ENCODE results near the gene LRRC4B. TPM values are rescaled to one million over a fixed set of nuclear protein-coding genes. Genes with fewer than 3 reads are reported as not detected.

The LRRC4B gene
- total and polyA plus RNA-seq, 2 of the 4 experiments (the other 2 are of a cell fraction): 0.03 TPM; not detected in 1

GRCh38 chr19:50505856-50506611 lies 62.2 kb downstream of the LRRC4B start:
- peaks cover 4% of the 10 kb centered on the region; the same call in 1 of the 2 replicates for H3K27me3 ChIP-seq (ENCODE audit: control insufficient read depth, insufficient read depth, low read length)
- DNase-seq (no peak), ATAC-seq (ENCODE audit: low read depth) (no peak)
- no TSS peak for BruUV-seq (replicated peaks)
- H2AFZ ChIP-seq (replicated peaks; ENCODE audit: low read length, poor library complexity): no peak overlapping the region
- no peak overlapping the region for H3K4me2 ChIP-seq (ENCODE audit: low read depth, low read length)
- H4K5ac ChIP-seq (ENCODE audit: low read depth, low read length): no peak overlapping the region
- H2BK15ac ChIP-seq (ENCODE audit: low read depth, low read length): no peak overlapping the region
- no peak for TF ChIP-seq NFE2L2 (IDR thresholded peaks at IDR 0.05; ENCODE audit: low read depth, low read length)
- H2AK9ac ChIP-seq (replicated peaks; ENCODE audit: low read depth, low read length, poor library complexity): no peak overlapping the region
- H2BK120ac ChIP-seq (ENCODE audit: low read depth, low read length): no peak overlapping the region
- no peaks in the 10 kb centered on the region for H4K20me1 ChIP-seq (ENCODE audit: insufficient read depth, low read length)
- ChIA-PET CTCF (no interaction called here), POLR2A (ENCODE audit: unreplicated experiment) (no interaction called here)
- H3K4me1 ChIP-seq (ENCODE audit: control insufficient read depth, insufficient read depth, low read length): peaks cover 3% of the 10 kb centered on the region
- no peak overlapping the region for H3K4me3 ChIP-seq (ENCODE audit: insufficient read depth, low read depth, low read length)
- no peaks in the 10 kb centered on the region for H3K9me3 ChIP-seq (ENCODE audit: control insufficient read depth, insufficient read depth, low read length)
- no peak overlapping the region for H3K56ac ChIP-seq (ENCODE audit: extremely low read depth, insufficient read depth, low read length)
- H3K4ac ChIP-seq (ENCODE audit: low read depth, low read length): no peak overlapping the region
- H3K9me1 ChIP-seq (ENCODE audit: insufficient read depth, low read length): no peaks in the 10 kb centered on the region
- peaks cover 5 to 10% of the 10 kb centered on the region in 2 experiments; a peak in 3 of 4 replicates for H3K79me1 ChIP-seq (ENCODE audit: low read depth in 1 of 2, low read length in 2 of 2)
- H4K8ac ChIP-seq (ENCODE audit: low read depth in 2 of 2, low read length in 2 of 2): no peak overlapping the region
- no peak overlapping the region for H3K18ac ChIP-seq (ENCODE audit: low read depth, low read length)
- no peak overlapping the region for H3K14ac ChIP-seq (replicated peaks; ENCODE audit: low read depth, low read length)
- 90% methylated on average over 9 of the region's 30 CpGs; no CpG with 5 or more reads in 1 of the 2 experiments for WGBS, 2 experiments (ENCODE audit: extremely low coverage in 2 of 2, insufficient read length in 1 of 2)
- H3K9ac ChIP-seq (ENCODE audit: low read depth, low read length): no peak overlapping the region
- no peak overlapping the region for H4K91ac ChIP-seq (ENCODE audit: insufficient read depth, low read depth, low read length)
- no peak overlapping the region for H2BK5ac ChIP-seq (ENCODE audit: low read depth, low read length, poor library complexity, severe bottlenecking)
- H2AK5ac ChIP-seq (ENCODE audit: low read depth, low read length): no peak overlapping the region
- dilution Hi-C loops (cut with HindIII; ENCODE audit: low sequenced_read_pairs, unreplicated experiment): no loop called here
- in situ Hi-C loops (cut with MboI; ENCODE audit: low sequenced_read_pairs): no loop called here
- peaks cover 3% of the 10 kb centered on the region; the same call in 1 of the 2 replicates for H3K36me3 ChIP-seq (ENCODE audit: control insufficient read depth, insufficient read depth, low read length)
- H3K23ac ChIP-seq (ENCODE audit: low read depth, low read length): no peak overlapping the region
- H3K27ac ChIP-seq (ENCODE audit: insufficient read depth, low read length): no peak overlapping the region
- no peak overlapping the region for H2BK20ac ChIP-seq (ENCODE audit: low read depth, low read length)
- intact Hi-C loops (cut with micrococcal nuclease): no loop called here

Measured in IMR-90 (cell line).